ENCODE results near the gene RP2.

RP2 gene

DNA sequence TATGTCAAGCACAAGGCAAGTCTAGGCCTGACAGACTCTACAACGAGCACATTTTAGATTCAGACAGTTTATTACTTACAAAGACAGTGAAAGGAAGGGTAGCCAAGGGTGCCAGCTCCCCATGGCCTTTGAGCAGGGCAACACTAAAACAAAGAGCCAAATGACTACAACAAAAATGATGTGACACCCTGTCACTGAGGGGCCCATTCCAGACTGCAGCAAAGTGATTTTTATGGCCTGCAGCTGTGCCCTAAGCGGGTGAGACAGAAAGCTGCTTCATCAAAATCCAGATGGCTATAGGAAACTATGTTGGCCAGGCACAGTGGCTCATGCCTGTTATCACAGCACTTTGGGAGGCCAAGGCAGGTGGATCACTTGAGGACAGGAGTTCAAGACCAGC is 13.4 kb upstream of the RP2 start:
- H3K4me3 ChIP-seq (ENCODE audit: low read depth, low read length): no peak overlapping the region
- TF ChIP-seq, protein P1, sequence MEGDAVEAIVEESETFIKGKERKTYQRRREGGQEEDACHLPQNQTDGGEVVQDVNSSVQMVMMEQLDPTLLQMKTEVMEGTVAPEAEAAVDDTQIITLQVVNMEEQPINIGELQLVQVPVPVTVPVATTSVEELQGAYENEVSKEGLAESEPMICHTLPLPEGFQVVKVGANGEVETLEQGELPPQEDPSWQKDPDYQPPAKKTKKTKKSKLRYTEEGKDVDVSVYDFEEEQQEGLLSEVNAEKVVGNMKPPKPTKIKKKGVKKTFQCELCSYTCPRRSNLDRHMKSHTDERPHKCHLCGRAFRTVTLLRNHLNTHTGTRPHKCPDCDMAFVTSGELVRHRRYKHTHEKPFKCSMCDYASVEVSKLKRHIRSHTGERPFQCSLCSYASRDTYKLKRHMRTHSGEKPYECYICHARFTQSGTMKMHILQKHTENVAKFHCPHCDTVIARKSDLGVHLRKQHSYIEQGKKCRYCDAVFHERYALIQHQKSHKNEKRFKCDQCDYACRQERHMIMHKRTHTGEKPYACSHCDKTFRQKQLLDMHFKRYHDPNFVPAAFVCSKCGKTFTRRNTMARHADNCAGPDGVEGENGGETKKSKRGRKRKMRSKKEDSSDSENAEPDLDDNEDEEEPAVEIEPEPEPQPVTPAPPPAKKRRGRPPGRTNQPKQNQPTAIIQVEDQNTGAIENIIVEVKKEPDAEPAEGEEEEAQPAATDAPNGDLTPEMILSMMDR (IDR thresholded peaks at IDR 0.05; ENCODE audit: control insufficient read depth, extremely low read depth, insufficient read depth): no peak
- DNase-seq (ENCODE audit: low read depth): no peak

DNA sequence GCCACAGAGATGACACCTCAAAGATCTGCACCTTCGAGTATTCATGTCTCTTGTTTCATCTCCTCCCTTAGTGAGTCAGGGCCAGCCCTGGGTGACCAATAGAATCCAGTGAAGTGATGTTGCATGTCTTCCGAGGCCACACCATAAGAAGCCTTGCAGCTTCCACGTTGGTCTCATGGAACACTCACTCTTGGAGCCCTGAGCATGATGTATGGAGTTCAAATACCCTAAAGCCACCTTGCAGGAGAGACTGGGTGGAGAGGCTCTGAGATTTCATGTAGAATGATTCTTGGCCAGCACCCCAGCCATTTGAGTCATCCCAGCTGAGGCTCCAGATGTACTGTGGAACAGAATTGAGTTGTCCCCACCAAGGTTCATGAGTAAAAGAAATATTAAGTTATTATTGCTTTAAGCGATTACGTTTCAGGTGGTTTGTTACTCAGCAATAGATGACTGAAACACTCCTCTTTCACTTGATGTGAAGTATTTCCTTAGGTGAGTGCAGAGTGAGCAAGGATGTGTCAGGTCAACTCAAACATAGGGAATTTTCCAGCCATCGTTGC is 5.0 kb upstream of the RP2 start:
- H3K4me3 ChIP-seq (ENCODE audit: low read depth, low read length): no peak overlapping the region
- TF ChIP-seq, protein P1 (IDR thresholded peaks at IDR 0.05; ENCODE audit: control insufficient read depth, extremely low read depth, insufficient read depth): no peak
- DNase-seq (ENCODE audit: low read depth): no peak

DNA sequence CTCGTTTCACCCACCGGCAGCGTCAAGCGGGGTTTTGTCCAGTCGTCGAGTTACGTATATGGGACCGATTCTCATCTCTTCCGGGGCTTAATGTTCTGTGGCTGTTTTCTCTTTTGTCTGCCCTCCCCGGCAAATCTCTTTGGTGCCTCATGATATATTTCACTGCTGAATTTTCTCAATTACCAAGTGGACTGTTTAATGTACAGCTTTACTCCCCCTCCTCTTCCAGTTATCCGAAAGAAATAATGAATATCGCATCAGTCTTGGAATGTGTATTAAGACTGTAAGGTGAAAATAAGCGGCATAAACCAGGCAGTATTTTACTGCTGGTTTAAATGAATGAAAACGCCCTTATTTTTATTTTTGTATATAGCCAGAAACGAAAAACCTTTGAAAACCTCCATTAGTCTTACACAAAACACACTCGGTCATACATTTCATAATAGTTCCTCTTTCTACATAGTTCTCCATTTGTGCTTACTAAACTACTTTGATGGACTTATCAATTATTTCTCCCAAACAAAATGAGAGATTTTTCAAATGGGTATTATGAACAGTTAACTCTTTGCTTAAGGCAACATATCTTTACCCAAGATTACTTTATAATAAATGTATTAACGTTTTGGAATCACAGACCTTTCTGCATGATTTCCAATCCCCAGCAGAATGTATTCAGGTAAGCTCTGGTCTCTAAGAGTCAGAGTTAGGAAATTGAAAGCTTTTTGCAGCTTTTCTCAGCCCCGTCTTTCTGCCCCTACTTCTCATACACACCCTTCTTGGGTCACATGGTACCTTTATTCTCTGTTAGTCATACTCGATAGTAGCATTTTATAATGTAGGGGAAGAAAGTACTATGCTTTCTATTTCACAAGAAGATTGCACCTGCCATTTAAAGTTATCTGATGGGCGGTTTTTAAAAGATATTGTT is 979 bp downstream of the RP2 start:
- TF ChIP-seq, protein P1 (IDR thresholded peaks at IDR 0.05; ENCODE audit: control insufficient read depth, extremely low read depth, insufficient read depth): no peak
- peak overlapping the region; percentile 74 for H3K4me3 ChIP-seq (ENCODE audit: low read depth, low read length)
- no peak for DNase-seq (ENCODE audit: low read depth)

- no peak for DNase-seq (ENCODE audit: low read depth)
- H3K4me3 ChIP-seq (ENCODE audit: low read depth, low read length): peak overlapping the region; percentile 74
- TF ChIP-seq, protein P1 (IDR thresholded peaks at IDR 0.05; ENCODE audit: control insufficient read depth, extremely low read depth, insufficient read depth): no peak
Measured at GRCh38 chrX:46838486-46838870, 1.6 kb downstream of the RP2 start.

GRCh38 chrX:46838974-46839480 is 2.2 kb downstream of the RP2 start:
- TF ChIP-seq, protein P1 (IDR thresholded peaks at IDR 0.05; ENCODE audit: control insufficient read depth, extremely low read depth, insufficient read depth): no peak
- DNase-seq (ENCODE audit: low read depth): no peak
- no peak overlapping the region for H3K4me3 ChIP-seq (ENCODE audit: low read depth, low read length)

GRCh38 chrX:46840946-46841345 is 4.1 kb downstream of the RP2 start:
- no peak for DNase-seq (ENCODE audit: low read depth)
- no peak overlapping the region for H3K4me3 ChIP-seq (ENCODE audit: low read depth, low read length)
- TF ChIP-seq, protein P1 (IDR thresholded peaks at IDR 0.05; ENCODE audit: control insufficient read depth, extremely low read depth, insufficient read depth): no peak

All from LNCaP clone FGC (cell line).